OCI-LY7 (cell line): Measurements from ENCODE around the gene ENOX2. TPM values are rescaled to one million over a fixed set of nuclear protein-coding genes. Genes with fewer than 3 reads are reported as not detected.

Experiments
- BruUV-seq: library from RNA; stranded (reverse); fragments of 400-500 nt; replicated peaks from 2 replicates; lab custom pipeline; 2021; lab: Mats Ljungman, UMichigan
- CTCF ChIA-PET: fragments of 300-600 bp; sonication (Branson Sonifier 250); formaldehyde crosslinking; loops from one replicate; lab custom pipeline; 2022; ENCODE audit warnings: antibody characterized with exemption; ENCODE audit not compliant: unreplicated experiment; lab: Charles Lee
- POLR2A ChIA-PET: fragments of 300-600 bp; sonication (Branson Sonifier 250); formaldehyde crosslinking; loops from one replicate; lab custom pipeline; 2022; ENCODE audit warnings: antibody characterized with exemption; lab: Charles Lee
- DNase-seq: peaks from one replicate; pipeline ENCODE4 v3.0.0-alpha.2; 2015; ENCODE audit warnings: low spot score
- H2AFZ ChIP-seq: fragments of 200-600 bp; sonication (generic), shearing (Covaris generic); 2 replicates; pipeline ENCODE4 v1.6.1; 2014; ENCODE audit warnings: mild to moderate bottlenecking, antibody characterized with exemption, low read length, moderate library complexity
- H3K27ac ChIP-seq: fragments of 200-600 bp; sonication (generic); 2 replicates; pipeline ENCODE4 v1.5.1; 2014; ENCODE audit warnings: mixed run types, low read depth, mild to moderate bottlenecking, moderate library complexity, low read length, inconsistent platforms; ENCODE audit not compliant: poor library complexity, severe bottlenecking
- H3K36me3 ChIP-seq: fragments of 200-600 bp; sonication (generic); 2 replicates; pipeline ENCODE4 v1.6.1; 2014; ENCODE audit warnings: mild to moderate bottlenecking, antibody characterized with exemption, low read length, moderate library complexity, mixed read lengths; ENCODE audit not compliant: insufficient read depth
- H3K4me1 ChIP-seq: fragments of 200-600 bp; sonication (generic); 2 replicates; pipeline ENCODE4 v1.5.1; 2014; ENCODE audit warnings: mild to moderate bottlenecking, low read length; ENCODE audit not compliant: insufficient read depth, poor library complexity, severe bottlenecking
- H3K4me2 ChIP-seq: fragments of 200-600 bp; sonication (generic); 2 replicates; pipeline ENCODE4 v1.6.1; 2014; ENCODE audit warnings: mild to moderate bottlenecking, low read length
- H3K4me3 ChIP-seq: fragments of 200-600 bp; sonication (generic); 2 replicates; pipeline ENCODE4 v1.5.1; 2014; ENCODE audit warnings: mild to moderate bottlenecking, low read depth, low read length; ENCODE audit not compliant: poor library complexity, severe bottlenecking
- H3K79me2 ChIP-seq: fragments of 200-600 bp; sonication (generic); 2 replicates; pipeline ENCODE4 v1.6.1; 2016; ENCODE audit warnings: low read depth, mild to moderate bottlenecking, low read length, moderate library complexity, mixed read lengths; ENCODE audit not compliant: insufficient read depth
- H3K9me2 ChIP-seq: fragments of 200-600 bp; sonication (generic); 2 replicates; pipeline ENCODE4 v1.6.1; 2016; ENCODE audit warnings: mild to moderate bottlenecking, low read length, mixed read lengths; ENCODE audit not compliant: insufficient read depth
- H3K9me3 ChIP-seq: fragments of 200-600 bp; sonication (generic); 2 replicates; pipeline ENCODE4 v1.6.1; 2014; ENCODE audit warnings: mild to moderate bottlenecking, mixed run types, low read length, mixed read lengths
- H4K20me1 ChIP-seq: fragments of 200-600 bp; sonication (generic); 2 replicates; pipeline ENCODE4 v1.6.1; 2014; ENCODE audit warnings: mild to moderate bottlenecking, antibody characterized with exemption, low read length, moderate library complexity, mixed read lengths; ENCODE audit not compliant: insufficient read depth
- CTCF ChIP-seq: fragments of 200-600 bp; sonication (generic); conservative IDR thresholded peaks from 2 replicates; pipeline ENCODE4 v1.5.1; 2014; ENCODE audit warnings: mild to moderate bottlenecking, antibody characterized with exemption, low read length, moderate library complexity, mixed read lengths
- EZH2phosphoT487 ChIP-seq: fragments of 200-600 bp; sonication (generic); IDR thresholded peaks from 2 replicates; pipeline ENCODE4 v1.6.1; 2018; ENCODE audit warnings: low read depth, borderline replicate concordance, mild to moderate bottlenecking, mixed run types, antibody characterized with exemption, low read length, moderate library complexity, mixed read lengths
- intact Hi-C: fragments of 100-400 bp; cut with micrococcal nuclease; formaldehyde crosslinking; loops from one replicate; pipeline ENCODE4 v1.10.0; 2022; ENCODE audit not compliant: unreplicated experiment
- total RNA-seq, 2 experiments: library from RNA; depleted of rRNA in 1 of 2; stranded (reverse); fragments of >200 nt in 1 of 2; shearing (Covaris generic) in 1 of 2; gene quantifications; 2 replicates each; pipeline ENCODE4 v1.2.3, GENCODE V29; 2014 to 2022

The ENOX2 gene
- total RNA-seq, 2 experiments from 2014 or later, result 5.0 to 11.9 TPM

- Histone ChIP-seq H2AFZ (no peak overlapping the region), H3K4me2 (no peak overlapping the region), H3K27ac (no peak overlapping the region), H4K20me1 (no peaks in the 10 kb centered on the region), H3K4me3 (no peak overlapping the region), H3K36me3 (no peaks in the 10 kb centered on the region), H3K4me1 (no peaks in the 10 kb centered on the region), H3K9me3 (no peaks in the 10 kb centered on the region), H3K79me2 (no peaks in the 10 kb centered on the region), H3K9me2 (no peaks in the 10 kb centered on the region)
- BruUV-seq, result no TSS peak
- ChIA-PET POLR2A (no interaction called here), CTCF (no interaction called here)
- intact Hi-C loops, result no loop called here
- no peak for DNase-seq
- TF ChIP-seq EZH2phosphoT487 (no peak), CTCF (no peak)
Observed at GRCh38 chrX:130623518-130623917, 279.5 kb downstream of the ENOX2 start.

- no peak overlapping the region for H3K27ac ChIP-seq
- no peaks in the 10 kb centered on the region for H3K9me2 ChIP-seq
- no peak overlapping the region for H2AFZ ChIP-seq
- no peaks in the 10 kb centered on the region for H4K20me1 ChIP-seq
- no peak overlapping the region for H3K4me3 ChIP-seq
- no peaks in the 10 kb centered on the region for H3K4me1 ChIP-seq
- CTCF ChIA-PET, result no interaction called here
- no peaks in the 10 kb centered on the region for H3K36me3 ChIP-seq
- H3K79me2 ChIP-seq, result no peaks in the 10 kb centered on the region
- POLR2A ChIA-PET, result no interaction called here
- DNase-seq, result no peak
- TF ChIP-seq CTCF, result no peak
- TF ChIP-seq EZH2phosphoT487, result no peak
- no TSS peak for BruUV-seq
- intact Hi-C loops, result no loop called here
- H3K4me2 ChIP-seq, result no peak overlapping the region
- no peaks in the 10 kb centered on the region for H3K9me3 ChIP-seq
Observed at GRCh38 chrX:130615941-130616340, 287.1 kb downstream of the ENOX2 start.

- Histone ChIP-seq H3K9me3 (no peaks in the 10 kb centered on the region), H4K20me1 (no peaks in the 10 kb centered on the region), H3K79me2 (no peaks in the 10 kb centered on the region), H3K4me1 (no peaks in the 10 kb centered on the region), H3K27ac (no peak overlapping the region), H2AFZ (no peak overlapping the region), H3K4me3 (no peak overlapping the region), H3K36me3 (no peaks in the 10 kb centered on the region), H3K4me2 (no peak overlapping the region), H3K9me2 (no peaks in the 10 kb centered on the region)
- ChIA-PET POLR2A (no interaction called here), CTCF (no interaction called here)
- TF ChIP-seq CTCF (no peak), EZH2phosphoT487 (no peak)
- no TSS peak for BruUV-seq
- no peak for DNase-seq
- intact Hi-C loops, result no loop called here
Observed at GRCh38 chrX:130607431-130607830, 295.6 kb downstream of the ENOX2 start.
